ENCODE results near the gene SSTR3.
"Not testable (repeated sequence)": the region's sequence is repeated elsewhere in the genome, so short reads cannot be mapped to it uniquely, and the experiment has no call there.

The SSTR3 gene

DNA sequence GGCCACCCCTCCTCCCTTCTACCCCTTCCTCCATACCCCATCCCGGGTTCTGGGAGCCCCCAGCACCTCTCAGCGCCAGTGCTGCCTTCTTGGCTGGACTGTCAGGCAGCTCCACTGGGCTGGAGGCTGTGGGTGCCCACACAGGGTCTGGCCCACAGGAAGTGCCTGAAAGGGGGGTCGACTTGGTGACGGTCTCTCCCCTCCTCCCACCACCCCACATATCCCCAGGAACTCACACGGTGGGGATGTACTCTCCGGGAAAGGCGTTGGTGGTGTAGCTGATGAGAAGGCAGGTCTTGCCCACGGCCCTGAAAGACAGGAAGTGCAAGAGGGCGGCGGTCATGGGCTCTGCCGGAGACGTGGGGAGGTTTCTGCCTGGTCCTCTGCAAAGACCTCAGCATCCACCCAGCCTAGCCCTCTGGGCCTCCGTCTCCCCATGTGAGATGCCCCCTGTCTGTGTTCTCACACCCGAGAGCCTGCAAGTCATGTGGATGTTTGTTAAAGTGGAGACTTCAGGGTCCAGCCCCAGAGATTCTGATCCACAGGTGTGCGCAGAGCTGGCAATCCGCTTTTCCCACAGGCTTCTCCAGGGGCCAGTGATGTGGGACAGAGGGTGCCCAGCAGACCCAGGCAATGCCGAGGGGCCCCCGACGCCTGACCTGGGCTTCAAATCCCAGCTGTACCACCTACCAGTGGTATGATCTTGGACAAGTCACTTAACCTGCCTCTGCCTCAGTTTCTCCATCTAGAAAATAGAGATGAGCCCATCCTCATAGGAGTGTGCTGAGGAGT is 29.3 kb upstream of the SSTR3 start:
- DNase-seq, result peak; percentile 50

DNA sequence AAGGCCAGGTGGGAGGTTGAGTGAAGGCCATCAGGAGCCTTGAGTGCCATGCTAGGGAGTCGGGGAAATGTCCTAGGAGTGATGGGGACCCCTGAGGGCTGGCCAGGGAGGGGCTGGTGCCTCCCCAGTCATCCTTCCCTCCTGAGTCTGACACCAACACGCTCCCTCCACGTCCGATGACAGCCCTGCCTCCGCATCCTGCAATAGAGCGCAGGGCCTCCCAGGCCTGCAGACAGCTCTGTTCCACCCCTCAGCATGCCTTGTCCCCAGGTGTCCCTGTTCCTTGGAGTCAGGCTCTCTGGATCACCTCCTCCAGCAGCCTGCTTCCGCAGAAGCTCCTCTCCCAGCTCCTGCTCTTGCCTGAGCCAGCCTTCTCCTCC is 28.7 kb upstream of the SSTR3 start:
- DNase-seq, result peak; percentile 44

DNA sequence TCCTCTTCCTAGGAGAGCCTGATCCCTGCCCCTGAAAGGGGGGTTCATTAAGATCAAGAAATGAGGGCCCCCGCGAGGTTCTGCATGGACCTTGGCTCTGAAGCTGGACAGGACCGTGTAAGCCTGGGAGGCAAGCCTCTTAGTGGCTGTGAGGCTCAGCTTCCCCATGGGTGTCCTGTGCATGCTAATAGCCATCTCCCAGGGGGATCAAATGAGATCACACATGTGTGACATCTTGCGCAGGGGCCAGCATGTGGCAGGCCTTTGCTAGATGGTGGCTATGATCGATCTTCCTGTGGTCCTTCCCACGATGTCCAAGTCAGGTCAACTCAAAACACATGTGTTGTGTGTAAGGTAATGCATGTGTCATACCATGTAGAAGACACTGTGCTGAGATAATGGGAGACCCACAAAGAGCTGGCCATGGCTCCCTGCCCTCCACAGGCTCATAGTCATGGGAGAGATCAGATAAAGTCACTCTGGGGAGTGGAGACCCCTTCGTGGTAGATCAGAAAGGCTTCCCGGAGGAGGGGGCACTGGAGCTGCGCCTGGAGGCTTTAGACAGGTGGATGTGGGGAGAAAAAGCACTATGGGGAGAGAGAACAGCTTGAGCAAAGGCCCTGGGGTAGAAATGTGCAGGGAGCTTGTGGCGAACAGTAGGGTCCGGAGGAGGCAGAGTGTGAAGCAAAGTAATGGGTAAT is 28.1 kb upstream of the SSTR3 start:
- peak; percentile 28 for DNase-seq

DNA sequence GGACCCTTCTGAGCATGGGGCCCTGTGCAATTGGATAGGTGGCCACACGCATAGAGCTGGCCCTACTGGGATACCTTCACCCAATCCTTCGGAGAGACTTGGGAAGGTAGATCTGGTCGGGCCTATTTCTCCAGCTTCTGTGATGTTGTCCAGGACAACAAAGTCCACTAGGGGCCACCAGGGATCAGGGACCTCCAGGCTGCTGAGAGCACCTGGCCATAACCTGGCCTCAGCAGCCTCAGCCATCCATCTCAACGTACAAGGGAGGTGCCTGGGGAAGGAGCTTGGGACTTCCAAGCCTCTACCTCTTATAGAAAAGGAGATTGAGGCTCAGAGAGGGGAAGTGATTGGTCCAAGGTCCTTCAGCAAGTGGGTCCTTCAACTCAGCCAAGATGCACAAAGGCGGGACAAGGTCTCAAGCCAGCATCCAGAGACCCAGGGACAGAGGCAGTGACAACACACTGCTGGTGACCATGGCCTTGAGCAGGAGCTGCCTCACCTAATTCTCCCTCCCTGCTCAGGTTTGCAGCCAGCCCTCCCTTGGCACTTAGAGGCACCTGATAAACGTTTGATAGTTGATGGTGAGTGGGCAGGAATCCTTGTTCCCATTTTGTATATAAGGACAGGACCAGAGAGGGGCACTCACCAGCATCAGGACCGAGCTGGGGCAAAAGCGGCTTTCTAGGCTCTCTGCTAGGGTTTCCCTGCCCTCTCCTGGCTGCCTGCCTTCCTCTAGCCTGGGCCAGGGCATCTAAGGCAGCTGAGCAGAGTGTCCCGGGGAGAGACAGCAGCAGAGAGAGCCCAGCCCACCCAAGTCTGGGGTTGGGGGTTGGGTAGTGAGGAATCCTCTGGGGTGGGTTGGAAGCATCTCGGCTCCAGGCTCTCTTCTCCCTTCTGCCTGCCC is 27.3 kb upstream of the SSTR3 start:
- no peak for DNase-seq

DNA sequence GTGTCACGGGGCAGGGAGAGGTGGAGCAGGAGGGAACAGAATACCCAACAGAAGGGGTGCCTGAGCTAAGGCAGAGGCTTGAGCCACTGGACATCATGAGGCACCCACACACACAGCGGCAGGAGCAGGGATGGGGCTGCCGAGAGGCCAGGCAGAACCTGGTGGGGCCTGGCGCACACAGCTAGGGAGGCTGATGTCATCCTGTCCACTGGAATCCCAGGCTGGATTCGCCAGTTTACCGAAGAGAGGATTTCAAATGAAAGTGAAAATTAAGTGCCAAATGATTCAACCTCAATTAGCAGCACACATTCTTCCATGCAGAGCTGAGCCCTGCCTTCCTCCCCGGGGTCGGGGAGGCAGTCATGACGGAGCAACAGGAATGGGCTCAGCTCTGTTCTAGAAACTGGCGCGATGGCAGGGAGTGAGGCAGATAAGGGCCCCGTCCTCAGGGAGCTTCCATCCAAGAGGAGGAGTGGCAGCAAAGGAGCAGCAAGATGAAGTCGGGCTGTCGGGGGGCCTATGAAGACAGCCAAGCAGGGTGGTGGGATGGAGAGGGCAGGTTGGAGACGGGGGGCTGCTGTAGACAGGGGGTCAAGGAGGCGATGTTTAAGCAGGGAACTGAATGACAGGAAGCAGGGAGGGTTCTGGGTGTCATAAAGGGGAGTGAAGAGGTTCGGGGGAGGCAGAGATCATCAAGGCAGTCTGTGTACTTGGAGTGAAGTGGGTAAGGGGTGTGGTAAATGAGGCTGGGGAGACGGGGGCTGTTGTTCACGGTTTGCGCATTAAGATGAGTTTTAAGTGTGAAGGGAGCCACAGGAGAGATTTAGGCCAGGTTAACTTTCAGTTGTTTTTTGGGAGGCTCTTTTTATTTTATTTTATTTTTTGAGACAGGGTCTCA is 25.3 kb upstream of the SSTR3 start:
- DNase-seq, result peak; percentile 34

DNA sequence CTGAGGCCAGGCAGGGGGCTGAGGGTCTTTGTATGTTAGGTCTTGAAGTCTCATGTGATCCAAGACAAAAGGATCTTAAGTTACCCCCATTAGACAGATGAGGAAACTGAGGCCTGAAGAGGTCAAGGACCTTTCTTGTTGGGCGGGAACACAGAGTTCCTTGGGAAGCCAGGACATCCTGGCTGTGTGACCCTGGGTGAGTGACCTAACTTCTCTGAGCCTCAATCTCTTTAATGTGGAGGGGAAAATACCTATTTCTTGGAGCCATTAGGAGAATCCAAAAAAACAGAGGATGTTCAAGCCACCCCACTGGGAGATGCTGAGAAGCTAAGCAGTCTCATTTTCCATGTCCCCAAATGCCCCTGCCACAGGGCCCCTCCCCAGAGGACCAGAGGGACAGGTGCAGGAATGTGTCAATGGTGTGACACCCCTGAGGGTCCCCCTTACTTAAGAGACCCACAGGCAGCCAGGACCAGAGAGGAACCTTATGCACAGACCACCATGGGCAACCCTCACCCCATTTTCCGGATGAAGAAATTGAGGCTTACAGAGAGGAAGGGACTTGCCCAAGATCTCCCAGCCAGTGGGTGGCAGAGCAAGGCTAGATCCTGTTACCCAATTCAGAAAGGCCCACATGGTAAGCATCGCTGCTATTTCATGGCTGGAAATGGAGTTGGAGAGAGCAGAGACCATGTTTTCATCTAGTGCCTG is 23.8 kb upstream of the SSTR3 start:
- no peak for DNase-seq

DNA sequence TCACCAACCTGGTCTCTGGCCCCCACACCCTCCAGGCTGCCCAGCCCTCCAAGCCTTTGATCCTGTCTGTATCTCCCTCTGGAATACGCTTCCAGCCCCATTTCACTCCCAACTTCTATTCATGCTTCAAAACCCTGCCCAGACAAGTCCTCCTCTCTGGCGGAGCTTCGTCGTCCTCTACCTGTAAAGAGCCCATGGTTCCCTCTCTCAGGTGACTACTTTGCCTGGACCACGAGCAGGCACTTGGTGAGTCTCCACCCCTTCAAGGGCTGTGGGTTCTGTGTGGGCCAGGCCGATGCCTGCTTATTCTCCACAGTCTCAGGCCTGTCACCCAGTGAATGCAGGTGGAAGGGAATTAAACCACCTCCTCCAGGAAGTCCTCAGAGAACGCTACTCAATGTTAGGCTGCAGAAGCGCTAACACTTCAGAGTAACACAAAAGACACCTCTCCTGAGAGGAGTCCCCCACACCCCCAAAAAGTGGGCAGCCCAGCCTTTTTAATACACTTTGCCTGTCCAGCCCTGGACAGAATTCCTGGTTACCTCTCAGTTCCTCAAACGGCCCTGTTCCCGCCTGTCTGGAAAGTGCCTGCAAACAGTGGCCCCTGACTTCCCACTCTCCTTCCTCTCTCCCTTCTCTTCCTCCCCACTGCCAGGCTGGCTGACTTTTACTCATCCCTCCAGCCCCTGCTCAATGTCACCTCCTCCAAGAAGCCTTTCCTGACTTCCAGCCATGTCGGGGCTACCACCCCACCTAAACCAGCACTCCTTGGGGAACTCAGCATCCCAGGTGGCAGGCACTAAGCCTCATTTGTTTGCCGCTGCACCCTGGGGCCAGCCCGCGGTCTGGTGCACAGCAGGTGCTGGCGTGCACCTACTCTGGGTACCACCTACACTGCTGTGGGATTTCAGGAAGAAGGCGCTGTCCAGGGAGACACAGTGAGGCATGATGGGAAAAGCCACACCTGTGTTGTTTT is 22.7 kb upstream of the SSTR3 start:
- no peak for DNase-seq

DNA sequence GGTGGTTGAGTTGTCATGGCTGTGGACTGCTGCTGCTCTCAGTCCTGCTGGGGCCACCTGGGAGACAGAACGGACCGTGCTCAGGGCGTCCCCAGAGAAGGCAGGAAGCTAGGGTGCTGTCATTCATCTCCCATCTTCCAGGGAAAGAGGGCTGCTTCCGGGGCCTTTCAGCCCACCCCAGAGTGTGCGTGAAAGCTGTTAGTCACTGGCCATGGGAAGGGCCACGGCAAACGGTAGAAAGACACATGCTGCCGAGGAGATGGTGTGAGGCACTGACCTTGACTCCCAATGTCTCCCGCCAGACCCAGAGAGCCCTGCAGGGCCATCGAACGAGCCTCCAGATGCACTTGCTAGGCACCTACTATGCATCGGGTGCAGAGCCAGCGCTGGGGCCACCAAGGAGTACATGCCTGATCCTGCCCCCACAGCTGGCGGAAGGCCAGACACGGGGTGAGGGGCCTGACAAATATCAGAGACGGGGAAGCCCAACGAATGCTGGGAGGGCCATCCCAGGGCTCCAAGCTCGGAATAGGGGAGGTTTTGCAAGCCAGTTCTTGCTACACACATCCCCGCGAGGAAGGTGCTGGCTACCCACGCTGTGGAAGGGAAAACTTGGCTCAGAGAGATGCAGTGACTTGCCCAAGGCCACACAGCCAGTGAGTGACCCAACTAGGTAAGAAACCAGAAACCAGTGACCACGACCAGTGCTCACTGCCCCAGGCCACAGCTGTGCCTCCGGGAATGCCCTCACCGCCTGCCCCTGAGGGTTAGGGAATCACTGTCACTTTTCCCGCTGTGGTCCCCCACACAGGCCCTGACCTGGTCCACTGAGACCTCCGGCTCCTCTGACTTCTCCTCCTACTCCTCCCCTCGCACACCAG is 21.7 kb upstream of the SSTR3 start:
- no peak for DNase-seq

DNA sequence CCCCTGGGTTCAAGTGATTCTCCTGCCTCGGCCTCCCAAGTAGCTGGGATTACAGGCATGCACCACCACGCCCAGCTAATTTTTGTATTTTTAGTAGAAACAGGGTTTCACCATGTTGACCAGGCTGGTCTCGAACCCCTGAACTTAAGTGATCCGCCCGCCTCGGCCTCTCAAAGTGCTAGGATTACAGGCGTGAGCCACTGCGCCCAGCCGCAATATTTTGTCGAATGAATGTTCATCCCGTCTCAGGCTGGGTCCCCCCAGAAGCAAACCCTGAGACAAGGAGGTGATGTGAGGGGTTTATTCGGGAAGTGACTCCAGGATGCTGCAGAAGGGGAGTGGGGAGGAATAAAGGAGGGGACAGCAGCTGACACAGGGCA is 21.1 kb upstream of the SSTR3 start:
- not testable (repeated sequence) for DNase-seq

DNA sequence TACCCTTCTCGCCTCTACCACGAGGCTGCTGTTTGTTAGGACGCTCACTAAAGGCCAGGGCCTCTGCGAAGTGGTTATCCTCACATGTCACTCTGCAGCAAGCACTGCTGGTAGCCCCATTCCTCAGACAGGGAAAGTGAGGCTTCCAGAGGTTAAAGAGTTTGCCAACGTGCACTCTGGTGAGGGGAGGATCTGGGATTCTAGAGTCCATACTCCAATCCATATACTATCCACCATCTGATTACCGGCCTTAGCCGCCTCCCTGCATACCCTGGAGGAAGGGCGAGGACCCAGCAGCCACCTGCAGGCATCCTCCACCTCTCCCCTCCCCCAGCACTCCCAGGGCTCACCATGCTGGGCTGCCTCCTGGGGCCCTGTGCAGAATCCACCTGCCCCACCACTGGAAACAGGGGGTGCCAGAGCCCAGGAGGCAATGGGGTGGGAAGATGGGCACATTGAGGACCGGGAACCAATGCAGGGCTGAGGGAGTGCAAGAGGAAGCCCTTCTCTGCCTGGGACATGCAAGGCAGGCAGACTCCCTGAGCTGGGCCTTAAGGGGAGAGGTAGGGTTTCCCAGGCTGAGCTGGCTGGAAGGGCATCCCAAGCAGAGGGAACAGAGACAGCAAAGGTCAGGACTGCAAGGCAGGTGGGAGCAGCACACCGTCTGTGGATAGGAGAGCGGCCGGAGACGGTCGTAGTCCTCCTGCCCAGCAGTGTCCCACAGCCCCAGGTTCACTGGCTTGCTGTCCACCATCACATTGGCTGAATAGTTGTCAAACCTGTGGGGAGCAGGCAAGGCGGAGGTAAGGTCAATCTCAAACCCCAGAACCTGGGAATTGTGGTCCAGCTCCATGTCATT is 20.1 kb upstream of the SSTR3 start:
- DNase-seq, result peak; percentile 33

DNA sequence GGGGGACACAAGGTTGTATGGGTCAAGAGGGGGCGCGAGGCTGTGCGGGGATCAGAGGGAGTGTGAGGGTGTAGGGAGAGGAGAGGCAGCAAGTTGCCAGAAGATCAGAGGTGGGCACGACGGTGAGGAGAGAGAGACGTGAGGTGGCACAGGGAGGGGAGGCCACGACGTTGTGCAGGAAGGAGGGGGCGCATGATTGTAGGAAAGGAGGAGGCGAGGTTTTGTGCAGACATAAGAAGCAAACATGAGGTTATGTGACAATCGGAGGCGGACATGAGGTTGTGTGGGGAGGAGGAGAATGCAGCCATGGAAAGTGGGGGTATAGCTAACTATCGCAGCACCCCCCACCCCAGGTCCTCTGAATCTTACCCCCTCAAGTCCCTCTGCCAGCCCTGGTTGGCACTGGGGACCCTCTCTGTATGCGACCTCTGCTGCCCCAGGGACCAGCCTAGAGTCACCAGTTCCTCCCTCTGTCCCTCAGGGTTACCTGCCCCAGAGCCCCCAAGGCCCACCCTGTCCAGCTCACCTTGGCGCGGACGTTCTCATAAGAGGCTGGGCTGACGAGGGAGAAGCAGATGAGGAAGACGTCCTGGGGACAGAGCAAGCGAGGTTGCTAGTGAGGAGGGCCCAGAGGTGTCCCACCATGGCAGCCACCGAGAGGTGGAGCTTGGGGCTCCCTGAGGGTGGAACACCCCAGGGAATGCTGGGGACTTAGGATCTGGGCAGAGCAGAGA is 19.3 kb upstream of the SSTR3 start:
- DNase-seq, result peak; percentile 57

DNA sequence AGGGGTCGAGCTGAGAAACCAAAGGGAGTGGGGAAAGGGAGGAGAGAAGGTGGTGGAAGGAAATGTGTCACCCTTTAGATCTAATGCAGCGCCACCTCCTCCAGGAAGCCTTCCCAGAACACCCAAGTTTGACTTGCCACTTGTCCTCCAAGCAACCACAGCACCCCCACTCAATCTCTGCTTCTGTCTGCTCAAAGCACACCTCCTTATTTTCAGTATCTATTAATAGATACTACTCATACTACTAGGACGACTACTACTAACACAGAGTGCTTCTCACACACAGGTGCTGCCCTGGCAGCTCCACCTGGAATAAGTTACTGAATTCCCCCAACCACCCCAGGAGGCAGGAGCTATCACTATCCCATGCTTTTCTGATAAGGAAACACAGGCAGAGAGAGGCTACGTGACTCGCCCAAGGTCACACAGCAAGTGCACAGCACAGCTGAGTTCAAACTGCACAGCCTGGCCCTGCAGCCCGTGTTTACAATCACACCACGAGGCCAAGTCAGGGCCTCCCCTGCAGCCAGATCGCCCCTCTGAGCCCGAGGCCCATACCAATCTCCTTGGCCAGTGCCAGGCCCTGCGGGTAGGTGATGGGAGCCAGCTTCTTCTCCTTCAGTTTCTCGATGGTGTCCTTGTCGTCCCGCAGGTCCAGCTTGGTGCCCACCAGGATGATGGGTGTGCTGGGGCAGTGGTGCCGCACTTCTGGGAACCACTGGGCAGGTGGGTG is 18.6 kb upstream of the SSTR3 start:
- DNase-seq, result peak; percentile 60

DNA sequence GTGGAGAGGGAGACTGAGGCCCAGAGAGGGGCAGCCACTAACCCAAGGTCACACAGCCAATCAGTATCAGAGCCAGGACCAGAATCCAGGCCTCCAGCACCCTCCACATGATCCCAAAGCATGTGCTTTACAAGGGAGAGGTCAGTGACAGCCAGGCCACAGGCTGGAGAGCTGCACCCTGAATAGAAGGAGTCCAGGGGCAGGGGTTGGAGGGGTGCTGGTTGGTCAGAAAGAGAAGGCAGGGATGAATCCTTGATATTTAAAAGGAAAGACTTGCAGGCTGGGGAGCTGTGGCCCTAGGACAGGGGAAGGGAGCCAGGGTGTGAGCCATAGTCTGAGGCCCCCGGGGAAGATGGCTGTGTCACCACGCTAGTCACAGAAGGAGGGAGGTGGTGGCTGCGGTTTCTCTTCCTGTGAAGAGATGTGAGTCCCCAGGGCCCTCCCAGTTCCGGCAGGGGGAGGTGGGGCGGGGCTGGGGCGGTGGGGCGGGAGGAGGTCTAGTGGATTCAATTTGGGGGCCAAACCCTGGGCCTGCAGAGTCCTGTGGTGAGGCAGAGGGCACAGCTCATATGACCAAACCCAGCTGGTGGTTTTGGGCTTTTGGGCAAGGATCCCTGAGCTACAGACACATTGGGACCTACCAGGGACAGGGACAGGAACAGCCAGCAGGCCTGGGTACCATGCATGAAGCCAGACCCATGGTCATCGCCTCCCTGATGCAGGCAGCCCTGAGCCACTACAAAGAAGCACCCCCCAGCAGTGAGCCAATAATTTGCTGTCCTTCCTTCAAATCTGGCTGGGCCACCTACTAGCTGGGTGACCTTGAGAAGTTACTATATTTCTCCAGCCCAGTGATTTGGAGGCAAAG is 17.8 kb upstream of the SSTR3 start:
- peak; percentile 85 for DNase-seq

DNA sequence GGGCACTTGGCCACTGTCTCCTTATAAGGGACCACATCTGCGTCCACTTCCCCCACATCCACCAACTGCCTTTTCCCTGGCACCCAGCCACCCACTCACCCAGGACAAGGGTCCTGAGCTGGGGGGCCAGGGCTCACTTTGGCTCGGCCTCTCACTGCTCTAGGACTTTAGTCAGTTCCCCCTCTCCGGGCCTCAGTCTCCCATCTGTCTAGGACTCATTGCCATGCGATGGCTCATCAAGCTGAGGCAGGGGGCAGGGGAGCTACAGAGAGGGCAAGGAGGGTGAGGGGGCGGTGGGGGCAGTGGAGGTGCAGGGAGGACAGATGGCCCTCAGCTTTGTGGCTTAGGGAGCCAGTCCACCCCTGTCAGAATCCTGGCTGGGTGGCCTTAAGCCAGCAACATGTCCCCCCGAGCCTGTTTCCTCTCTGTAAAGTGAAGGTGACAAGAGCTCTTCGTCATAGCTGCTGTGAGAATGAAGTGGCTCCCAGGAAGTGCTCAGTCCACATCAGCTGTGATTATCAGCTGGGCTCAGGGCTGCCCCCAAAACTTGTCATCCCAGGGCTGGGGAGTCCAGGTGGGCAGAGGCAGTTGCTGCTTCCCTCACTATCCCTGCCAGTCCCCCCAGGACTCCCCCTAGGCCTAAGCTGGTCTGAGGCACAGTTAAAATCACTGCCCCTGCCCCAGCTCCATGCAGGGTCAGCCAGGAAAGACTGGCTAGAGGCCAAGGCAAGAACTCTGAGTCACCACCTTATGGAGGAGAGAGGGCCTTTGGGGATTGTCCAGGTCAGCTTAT is 16.9 kb upstream of the SSTR3 start:
- DNase-seq, result peak; percentile 56

Measured in activated T-cell treated with anti-CD3 and anti-CD28 coated beads, Interleukin-2, amount 50 U/mL, for 1 hour (primary cell).